Midbrain (tissue), 1 donor: Measurements from ENCODE around the gene CERS6.
"Not testable (repeated sequence)": the region's sequence is repeated elsewhere in the genome, so short reads cannot be mapped to it uniquely, and the experiment has no call there.

Experiments used
- DNase-seq: peaks from one replicate; lab custom pipeline; 2025; lab: John Stamatoyannopoulos, UW

CERS6 gene

DNA sequence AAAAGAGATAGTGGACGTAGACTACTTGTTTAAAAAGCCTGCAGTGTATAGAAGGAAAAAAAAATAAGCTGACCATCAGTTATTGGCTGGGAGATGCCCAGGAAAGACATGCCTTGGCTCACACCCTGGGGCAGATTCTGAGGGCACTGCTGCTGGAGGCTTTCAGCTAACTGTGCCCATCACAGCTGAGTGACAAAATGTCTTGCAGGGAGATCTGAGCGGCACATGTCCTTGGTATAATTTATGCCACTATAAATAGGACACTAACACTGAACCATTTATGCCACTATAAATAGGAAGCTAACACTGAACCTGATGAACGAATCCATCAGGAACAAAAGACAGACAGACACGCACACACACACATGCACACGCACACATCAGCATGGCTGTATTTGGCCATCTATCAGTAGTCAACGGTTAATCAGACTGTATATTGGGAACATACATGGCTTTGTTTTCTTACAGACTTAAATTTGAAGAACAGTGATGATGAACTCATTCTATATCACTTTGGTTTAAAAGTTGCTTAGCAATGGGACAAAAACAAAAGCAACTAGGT is 278.2 kb downstream of the CERS6 start:
- DNase-seq, result no peak

DNA sequence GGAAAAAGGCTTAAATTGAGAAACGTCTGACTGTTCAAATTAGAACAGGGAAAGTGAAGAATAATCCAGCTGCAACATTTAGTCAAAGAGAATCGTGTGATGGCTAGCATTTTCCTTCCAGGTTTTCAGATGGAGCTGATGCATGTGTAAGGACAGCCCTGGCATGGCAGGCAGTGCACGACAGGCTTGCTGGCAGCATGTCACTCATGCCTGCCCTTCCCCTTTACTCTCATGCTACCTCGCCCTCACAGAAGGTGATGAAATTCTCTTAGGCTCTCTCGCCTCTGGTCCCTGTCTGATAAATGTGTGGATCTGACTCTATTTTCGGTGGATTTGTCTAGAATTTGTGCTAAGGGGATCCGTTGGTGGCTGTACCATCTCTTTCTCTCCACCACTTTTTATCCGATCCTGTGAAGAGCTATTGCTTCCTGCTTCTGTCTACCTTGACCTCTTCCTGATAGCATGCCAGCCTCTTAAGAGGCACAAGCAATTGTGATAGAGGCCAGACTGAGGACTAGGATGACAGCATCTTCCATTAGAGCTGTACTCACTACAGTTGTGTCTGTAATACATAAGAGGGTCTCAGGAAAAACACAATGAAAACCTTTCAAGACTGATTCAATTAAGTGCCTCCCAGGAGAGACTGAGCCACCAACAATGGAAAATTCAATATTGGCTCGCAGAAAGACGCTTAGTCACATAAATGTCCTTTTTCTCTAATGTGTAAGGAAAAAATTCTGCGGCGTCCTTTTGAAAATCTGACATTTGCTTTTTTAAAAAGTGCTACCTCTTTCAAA is 280.8 kb downstream of the CERS6 start:
- DNase-seq, result no peak

DNA sequence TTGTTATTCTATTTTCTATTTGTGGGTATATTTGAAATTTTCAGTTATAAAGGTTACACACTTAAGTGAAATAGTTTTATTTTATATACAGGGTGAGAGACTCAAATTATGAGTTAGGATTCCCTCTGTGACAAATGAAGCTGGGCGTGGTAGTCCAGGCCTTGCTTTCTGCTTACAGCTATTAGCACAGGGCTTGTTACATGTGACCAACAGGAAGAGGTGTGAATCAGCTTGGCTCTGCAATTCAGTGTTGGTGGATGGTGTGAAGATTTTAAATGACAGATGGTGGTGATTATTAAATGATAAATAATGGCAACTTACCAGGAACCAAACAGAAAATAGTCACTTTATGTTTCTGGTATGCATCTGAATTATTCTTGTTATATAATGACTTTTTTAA is 282.0 kb downstream of the CERS6 start:
- no peak for DNase-seq

DNA sequence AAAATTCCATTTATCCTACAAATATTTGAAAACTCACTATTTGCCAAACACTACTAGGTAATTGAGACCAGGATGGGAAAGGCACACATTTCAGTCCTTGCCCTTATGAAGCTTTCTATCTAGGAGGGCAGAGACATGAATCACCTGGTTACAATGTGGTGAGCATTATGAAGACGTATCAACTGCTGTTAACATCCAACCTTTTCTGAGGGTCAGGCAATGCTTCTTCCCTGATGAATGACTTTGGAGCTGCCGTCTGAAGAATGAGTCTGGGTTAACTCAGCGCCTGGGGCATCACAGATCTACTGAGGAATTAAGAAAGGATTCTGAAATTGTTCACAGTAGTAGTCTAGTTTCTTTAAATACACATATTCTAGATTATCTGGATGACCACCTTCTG is 284.3 kb downstream of the CERS6 start:
- no peak for DNase-seq

DNA sequence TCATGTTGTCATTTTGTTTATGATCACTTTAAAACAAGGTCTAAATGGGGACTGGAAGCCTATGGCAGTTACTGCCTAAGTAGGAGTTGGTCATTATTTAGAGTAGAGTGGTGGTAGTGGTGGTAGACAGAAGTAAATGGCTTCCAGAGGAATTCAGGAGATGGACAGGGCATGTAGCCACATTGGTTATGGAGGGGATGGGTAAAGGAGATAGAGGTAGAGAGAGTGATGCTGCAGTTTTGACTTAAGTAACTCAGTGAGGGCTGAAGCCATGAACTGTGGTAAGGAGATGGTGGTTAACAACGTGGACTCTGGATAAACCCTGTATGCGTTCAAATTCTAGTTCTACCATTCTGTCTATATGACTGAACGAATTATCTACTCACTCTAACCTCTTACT is 284.7 kb downstream of the CERS6 start:
- no peak for DNase-seq

DNA sequence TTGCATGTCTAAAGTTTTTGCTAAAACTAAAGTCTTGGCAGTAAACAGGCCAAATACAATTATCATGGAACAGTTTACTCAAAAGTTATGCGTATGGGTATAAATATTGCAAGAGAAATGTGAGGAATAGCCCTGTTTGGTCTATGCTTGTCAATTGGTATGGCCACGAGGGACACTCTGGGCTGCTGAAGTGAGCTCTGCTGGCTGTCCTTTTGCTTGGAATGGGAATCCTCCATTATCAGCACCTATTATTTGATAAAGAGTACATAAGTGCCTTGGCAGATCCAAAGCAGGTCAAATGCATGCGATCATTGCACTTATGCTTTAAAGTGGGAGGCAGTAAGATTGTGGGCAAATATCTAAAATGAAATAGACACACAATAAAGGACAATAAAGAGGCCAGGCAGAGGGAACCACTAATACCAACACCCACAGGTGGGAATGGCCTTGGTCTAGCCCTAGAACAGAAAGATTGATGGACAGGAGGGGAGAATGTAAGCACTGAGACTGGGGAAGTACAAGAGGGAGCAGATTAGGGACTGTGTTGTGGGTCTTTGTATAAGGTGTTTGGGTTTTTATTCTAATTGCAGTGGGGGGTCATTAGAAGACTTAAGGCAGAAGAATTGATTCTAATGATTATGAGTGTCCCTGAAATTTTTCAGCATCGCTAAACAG is 286.3 kb downstream of the CERS6 start:
- no peak for DNase-seq

DNA sequence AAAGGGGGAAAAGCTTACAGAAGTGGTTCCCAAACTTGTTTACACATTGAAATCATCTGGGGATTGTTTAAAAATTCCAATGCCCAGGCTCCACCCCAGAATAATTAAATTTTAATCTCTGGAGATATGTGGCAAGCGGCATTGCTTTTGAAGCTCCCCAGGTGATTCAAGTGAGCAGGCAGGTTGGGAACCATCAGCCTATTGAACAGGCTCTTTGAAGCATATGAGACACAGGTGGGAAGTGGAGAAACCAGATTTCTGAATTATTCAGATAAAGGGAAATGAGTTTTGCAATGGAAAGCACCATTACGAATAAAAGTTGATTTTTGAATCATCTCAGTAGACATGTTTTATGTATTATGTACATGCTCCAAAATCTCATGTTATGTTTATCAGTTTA is 288.8 kb downstream of the CERS6 start:
- DNase-seq, result no peak

DNA sequence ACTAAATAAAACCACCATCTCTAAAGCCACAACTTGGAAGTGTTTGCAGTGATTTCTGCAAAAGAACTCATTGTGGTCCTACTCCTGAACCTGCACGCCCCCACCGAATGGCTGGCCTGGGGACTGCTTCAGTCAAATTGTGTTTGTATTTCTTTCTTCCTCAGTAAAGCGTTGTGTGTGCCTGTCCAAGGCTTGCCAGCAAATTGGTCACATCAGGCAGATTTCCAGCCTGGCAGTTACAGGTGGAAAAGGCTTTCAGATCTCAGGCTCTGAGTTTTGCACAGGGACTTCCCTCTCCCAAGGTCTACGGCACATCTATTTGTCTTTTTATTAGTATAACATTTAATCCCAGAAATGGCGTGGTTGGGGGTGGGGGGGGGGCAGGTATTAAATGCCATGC is 292.4 kb downstream of the CERS6 start:
- DNase-seq, result no peak

DNA sequence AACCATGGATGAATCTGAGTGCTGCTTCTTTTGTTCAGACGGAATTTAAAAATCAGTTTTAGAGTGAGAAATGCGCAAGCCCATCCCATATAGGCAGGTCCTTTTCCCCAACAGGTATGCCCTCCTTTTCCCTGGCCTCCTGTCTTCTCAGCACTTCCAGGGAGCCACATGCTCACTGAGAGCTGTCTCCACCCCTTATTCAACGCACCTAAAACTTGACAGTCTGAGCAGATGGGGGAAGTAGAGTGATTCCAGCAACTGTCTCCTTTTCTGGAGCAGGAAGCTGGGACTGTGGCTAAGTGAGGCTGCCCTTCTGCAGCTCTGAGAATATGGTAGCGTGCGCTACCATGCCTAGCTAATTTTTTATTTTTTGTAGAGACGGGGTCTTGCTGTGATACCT is 293.2 kb downstream of the CERS6 start:
- no peak for DNase-seq

DNA sequence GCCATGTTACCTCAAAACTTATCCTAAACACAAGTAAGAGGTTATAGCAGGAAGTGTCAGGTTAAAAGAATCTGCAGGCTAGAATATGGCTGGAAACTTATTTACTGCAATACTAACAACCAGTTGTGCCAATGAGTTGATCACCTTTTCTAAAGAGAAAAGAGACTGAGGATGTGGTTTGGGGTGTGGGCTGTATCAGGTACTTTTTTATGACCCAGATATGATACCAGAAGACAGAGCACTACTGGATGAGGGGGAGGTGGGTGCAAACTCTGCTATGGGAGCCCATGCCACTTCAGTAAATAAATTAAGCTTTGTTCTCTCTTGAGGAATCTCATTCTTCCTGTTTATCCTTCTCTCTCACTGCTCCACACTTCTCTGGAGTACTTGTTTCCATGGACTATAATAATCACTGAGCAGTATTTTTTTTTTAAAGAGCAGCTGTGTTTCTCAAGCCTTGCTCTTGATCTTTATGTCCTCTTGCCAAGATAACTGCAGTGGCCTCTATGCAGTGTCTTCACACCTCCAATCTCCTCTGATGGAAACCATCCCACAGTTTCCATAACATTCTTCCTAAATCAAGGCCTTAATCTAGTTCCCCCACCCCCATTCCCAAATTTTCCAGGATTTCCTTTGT is 295.1 kb downstream of the CERS6 start:
- no peak for DNase-seq

DNA sequence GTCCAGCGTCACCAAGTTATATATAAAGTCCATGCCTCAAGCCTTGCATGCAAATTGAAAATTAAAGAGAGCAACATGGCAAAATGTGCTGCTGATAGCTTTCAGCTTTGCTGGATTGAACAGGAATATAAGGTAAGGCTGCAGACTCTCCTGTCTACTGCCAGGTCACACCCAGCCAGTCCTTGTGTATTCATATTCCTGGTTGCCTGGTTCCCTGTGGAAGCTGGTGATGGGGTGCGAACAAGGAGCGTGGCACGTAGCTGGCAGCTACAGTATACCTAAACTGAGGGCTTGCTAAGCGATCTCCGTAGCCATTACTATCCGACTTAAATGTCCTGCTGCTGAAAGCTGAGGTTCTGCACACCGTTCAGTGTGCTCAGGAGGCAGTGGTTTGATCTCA is 296.3 kb downstream of the CERS6 start:
- DNase-seq, result no peak

DNA sequence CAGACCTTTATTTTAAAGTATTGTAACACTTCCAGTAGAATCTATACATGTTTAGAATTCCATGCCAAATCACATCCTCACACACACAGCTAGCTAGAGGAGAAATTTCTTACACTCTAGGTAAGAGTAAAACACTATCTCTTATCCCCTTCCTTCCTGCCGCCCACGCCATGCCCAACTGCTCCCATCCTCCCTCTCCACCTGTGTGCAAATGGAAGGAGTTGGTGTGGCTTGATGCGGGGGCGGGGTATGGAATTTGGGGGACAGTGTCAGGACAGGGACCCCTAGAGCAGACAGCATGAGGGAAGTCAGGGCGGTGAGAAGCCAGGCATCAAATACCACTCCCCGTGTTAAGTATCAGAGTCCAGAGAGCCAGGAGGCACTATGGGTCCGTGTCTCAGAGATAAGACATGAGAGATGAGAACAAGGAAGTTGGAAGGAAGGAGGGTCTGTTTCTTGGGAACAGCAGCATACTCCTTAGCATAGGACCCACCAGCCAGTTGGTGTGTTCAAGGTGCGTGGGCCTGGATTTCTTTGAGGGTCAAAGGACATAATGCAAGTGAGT is 297.8 kb downstream of the CERS6 start:
- no peak for DNase-seq

DNA sequence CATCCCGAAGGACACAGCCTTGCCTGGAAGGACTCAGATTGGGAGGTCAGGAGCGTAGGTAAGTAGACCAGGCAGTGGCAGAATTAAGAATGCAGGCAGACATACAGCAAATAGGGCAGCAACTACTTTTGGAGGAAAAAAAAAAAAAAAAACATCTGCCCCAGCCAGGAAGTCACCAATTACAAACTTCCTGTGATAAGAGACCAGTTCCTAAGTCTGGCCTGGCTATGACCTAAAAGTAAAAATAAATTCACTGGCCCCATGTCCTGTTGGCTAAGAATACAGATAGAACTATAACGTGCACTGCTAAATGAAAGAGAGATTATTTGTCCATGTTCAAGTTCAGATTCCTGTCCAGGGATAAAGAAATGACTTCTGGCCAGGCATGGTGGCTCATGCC is 301.2 kb downstream of the CERS6 start:
- no peak for DNase-seq

DNA sequence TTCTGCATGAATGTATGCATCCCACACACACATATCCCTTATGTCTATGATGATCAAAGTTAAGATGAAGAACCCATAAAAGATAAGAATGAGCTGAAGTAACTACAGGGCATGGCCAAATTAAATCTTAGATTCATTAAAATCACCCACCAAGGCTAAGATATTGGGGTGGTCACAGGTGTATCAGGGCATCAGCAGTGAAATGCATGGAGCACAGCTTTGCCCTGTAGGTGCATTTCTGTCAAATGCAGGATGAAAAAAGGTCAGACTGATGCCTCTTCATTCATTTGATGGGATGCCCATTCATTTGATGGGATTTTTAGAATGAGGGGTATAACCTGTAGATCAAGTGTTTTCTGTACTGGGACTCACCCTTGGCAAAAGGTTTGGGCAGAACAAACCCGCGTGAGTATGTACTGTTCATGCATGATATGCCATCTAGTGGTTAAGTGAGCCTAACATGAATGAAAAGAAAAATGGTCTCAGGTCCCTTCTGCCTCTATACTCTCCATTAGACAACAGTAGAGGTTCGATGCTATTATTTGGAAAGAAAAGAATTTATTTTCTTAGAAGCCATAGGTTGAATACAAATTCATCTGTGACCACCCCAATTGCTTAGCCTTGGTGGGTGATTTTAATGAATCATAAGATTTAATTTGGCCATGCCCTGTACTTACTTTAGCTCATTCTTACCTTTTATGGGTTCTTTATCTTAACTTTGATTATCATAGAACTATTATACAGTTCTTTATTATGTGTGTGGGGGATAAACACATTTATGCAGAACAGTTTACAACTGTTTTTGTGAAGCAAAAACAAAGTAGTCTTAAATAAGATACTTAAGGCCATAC is 303.1 kb downstream of the CERS6 start:
- peak; percentile 38 for DNase-seq

DNA sequence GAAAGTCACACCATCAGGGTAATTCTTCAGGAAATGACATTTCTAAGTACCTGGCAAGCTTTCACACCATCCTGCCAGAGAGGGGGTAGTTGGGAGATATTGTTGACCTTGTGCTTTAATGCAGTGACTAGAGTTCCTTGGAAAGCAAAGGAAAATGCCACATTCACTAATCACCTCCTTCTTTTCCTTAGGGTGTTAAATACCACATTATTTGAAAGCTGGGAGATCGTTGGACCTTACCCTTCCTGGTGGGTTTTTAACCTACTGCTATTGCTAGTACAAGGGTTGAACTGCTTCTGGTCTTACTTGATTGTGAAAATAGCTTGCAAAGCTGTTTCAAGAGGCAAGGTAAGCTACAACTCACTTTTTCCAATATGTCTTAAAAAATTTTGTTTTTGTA is 309.3 kb downstream of the CERS6 start:
- DNase-seq, result no peak

DNA sequence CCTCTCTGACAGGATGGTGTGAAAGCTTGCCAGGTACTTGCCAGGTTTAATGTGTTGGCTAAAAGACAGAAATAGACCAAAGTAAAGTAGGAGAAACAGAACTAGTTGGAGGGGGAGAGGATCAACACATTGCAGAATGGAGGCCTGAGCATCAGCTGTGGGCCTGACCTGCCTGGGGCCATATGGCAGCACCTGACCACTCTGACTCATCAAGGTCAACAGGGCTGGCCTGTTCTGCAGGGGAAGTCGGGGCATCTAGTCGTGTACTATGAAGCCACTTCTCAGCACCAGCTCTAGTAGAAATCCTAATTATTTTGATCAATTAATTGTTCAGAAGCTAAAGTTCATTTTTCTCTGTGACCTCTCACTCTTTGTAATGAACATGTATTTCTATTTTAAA is 310.5 kb downstream of the CERS6 start:
- no peak for DNase-seq

DNA sequence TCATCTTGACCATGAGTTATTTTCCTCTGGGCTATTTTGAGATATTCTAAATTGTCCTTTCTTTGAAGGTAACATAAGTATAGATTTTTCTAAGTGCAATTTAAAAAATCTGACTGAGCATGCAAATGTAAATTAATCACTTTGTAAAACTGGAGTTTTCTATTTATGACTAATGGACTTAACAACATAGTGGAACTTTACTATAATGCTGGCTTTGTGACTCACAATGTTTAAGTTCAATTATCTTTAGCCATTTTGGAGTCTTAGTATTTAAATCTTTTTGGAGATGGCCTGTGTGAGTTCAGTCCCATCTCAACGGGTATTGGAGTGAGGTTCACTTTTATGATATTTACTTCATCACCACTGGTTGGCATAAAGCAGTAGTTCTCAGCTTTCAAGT is 311.2 kb downstream of the CERS6 start:
- DNase-seq, result no peak

DNA sequence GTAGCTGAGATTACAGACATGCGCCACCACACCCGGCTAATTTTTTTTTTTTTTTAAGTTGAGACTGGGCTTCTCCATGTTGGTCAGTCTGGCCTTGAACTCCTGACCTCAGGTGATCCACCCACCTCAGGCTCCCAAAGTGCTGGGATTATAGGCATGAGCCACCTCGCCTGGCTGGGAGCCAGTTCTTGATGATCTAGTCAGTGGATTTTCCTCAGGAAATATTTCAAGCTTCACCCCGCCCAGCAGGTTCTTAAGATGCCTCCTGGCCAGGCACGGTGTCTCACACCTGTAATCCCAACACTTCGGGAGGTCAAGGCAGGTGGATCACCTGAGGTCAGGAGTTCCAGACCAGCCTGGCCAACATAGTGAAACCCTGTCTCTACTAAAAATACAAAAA is 312.3 kb downstream of the CERS6 start:
- DNase-seq, result not testable (repeated sequence)

DNA sequence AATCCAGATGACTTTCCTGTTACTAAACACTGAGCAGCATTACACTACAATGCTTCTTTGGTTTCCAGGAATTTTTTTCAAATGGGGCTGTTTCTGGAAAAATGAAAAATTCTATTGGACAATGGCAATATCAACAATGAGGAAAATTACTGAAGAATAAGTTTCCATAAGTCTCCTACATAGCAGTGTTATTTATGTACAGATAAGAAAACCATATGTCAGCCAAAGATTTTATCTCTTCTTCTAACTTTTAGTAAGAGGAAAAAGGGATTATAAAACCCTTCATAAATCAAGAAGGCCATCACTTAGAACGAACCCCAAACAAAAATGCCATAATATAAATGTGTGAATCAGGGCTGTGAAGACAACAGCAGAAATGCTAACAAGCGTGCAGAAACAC is 314.7 kb downstream of the CERS6 start:
- DNase-seq, result no peak

DNA sequence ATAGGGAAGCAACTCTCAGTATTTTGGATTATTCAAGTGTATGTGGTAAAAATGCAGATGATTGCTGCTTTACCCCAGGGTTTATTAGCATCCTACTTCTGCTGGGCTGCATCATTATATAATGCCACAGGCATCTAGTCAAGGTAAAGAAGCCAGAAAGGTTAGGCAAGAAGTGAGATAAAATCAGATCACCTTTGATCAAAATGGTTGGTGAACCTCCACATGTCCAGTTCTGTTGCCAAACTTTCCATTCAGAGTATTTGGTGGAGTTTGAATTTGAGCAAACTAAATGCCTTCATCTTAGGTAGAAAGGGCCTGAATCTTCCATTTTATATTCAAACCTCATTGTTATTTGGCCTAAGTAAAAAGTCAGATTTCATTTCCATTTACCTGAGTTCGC is 316.6 kb downstream of the CERS6 start:
- DNase-seq, result no peak

DNA sequence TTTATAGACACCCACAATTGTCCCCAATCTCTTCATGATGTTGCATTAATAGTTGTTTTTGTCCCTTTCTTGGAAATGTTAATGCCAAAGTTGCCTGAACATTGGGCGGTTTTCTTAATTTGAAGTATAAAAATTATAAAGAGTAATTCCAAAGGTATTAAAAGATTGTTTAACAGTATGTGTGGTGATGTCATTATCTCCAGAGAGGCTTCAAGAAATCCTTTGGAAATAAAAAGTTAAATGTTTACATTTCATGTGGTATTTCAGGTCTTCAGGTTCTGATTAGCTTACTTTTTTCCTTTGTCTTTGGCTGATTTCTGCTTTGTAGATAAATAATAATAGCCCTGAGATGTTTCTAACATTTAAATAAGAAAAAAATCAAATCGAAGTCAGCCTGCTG is 317.1 kb downstream of the CERS6 start:
- no peak for DNase-seq
